DMS 273 (cell line): ENCODE measurements around the gene VASN.

Experiments
- DNase-seq: peaks from one replicate; lab custom pipeline; 2025; ENCODE audit not compliant: unreplicated experiment; lab: John Stamatoyannopoulos, UW

VASN gene

DNA sequence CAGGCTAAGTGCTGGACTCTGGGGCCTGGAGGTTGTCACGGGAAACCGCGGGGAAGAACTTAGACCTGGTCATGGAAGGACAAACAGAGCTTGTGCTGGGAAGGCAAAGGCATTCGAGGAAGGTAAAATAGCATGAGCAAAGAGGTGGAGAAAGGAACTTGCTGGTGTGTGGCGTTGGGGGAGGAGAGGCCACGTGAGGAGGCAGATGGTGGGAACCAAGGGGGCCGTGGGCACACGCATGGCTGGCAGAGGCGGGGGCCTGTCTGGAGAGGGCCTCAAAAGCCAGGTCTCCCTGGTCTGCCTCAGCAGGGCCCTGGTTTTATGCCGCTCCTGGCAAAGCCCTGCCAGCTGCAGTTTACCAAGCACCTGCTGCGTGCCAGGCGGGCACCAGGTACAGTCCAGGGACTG, 29.4 kb downstream of the VASN start:
- no peak for DNase-seq

DNA sequence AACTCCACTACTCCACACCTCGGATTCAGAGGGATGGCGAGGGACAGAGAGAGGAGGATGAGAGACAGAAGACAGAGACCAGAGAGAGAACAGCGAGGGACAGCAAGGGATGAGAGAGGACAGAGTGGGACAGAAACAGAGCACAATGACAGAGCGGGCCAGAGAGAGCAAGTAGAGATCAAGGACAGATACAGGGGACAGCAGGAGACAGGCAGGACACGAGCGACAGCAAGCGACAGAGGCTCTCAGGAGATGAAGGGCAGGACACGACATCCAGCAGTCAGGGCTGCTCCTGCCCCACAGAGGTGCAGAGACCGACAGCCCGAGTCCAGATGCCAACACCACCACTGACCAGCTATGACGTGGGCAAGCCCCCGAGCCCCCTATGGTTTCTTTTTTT, 29.9 kb downstream of the VASN start:
- no peak for DNase-seq

DNA sequence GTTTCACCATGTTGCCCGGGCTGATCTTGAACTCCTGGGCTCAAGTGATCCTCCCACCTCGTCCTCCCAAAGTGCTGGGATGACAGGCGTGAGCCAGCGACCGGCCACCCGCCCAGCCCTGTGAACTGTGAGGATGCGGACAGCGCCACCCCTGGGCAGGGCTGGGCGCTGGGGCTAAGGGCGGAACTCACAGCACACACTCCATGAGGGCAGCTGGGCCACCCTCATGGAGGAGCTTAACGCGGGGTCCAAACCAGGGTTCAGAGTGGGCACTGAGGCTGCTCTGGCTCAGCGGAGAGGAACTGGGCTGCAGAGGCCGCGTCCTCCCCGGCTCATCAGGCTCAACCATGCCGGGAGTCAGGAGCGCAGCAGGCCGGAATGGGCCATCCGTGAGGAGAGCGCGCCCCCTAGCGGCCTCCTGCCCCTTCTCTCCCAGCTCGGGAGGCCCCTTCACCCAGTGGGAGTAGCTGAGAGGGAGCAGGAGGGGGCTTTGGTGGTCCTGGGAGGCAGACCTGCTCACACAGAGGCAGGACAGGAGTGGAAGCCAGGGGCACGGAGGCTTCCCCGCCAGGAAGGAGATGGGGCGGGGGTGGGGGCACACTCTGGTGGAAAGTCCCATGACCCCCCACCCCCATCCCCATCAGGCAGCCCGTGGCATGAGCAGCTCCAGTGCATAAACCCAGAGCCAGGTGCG, 30.9 kb downstream of the VASN start:
- peak; percentile 90 for DNase-seq

DNA sequence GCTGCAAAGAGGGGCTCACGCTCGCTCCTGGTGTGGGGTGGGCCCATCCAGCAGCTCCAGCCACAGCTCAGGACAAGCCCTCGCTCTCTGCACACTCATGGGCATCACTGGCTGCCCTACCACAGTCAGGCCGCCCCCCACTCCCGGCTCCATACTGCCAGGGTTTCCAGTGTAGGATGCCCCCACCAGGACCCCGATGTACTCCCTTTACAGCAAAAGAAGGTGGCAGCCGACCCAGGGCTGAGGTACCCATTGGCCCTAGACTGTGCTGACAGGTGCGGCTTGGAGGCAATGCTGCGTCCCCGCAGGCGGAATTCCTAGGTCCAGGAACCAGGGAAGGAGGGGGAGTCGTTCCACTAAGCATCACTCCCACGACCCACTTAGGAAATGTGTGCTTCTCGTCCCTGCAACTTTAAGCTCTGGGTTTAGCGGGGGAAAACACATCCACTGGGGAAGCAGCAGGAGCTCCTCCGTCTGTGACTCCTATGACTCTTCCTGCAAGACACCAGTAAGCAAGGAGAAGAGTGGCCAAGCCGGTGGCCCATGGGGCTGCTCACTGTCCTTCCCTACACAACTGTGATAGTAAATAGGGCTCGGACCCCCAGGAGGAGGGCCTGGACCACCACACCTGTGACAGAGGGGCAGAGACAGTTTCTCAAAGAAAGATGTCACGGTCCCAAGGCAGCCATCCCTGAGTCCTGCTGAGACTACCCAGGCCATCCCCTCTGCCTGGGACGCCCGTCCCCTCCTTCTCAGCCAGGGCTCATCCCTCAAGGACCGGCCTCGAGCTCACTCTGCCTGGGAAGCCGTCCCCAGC, 31.7 kb downstream of the VASN start:
- no peak for DNase-seq

DNA sequence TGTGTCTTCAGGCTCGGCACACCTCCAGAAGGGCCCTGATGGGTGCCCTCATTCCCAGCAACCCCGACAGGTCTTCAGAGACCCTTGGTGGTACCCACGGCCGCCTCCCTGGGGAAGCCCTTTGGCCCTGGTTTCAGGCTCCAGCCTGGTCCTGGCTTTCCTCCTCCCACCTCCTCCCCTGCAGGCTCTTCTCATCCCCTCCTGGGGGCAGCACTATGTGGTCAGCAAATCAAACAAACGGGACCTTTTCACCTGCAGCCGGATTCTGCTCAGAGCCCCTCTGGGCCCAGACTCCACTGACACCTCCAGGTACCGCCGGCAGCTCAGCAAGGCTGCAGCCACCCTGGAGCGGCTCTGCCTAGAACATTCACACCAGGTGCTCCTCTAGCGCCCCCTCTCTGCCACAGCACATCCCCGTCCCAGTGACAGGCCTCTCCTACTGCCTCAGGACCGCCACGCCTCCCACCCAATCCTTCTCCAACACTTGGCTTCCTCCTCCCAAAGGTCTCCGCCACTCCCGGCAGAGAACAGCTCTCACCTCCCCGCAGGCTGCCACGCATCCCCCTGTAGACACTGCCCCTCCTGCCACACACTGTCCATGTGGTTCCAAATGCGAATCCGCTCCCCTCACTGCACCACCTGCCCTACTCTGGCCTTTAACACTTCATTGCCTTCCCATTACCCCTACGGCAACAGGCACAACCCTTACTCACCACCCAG, 32.8 kb downstream of the VASN start:
- DNase-seq, result peak; percentile 77

DNA sequence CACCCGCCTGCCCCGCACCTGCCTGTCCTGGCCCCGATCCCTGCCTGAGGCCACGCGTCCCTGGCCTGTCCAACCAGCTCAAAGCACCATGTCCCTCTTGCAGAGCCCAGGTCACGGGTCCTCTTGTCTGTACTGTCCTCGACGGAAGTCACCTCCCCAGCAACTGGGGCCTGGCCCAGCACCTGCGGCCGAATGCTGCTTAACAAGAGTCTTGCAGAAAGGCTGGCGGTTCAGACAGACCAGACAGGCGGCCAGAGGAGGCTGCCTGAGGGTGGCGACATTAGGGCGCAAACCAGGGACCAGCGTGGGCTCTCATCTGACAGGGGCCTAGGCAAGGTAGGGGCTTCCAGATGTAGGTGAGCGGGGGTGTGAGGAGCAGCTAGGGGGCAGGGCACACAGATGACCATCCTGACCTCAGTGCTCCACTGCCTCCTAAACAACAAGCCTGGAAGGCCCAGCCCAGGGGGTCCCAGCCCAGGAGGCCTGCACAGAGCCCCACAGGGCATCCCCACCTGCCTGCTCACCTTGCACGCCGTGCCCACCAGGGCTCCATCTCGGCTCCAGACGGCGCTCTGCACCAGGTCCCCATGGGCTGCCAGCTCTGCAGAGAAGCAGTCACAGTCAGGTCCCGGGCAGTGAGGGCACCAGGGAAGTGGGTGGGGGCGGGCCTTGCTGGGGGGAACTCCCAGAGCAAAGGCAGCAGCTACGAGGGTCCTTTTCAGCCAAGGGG, 33.5 kb downstream of the VASN start:
- no peak for DNase-seq

DNA sequence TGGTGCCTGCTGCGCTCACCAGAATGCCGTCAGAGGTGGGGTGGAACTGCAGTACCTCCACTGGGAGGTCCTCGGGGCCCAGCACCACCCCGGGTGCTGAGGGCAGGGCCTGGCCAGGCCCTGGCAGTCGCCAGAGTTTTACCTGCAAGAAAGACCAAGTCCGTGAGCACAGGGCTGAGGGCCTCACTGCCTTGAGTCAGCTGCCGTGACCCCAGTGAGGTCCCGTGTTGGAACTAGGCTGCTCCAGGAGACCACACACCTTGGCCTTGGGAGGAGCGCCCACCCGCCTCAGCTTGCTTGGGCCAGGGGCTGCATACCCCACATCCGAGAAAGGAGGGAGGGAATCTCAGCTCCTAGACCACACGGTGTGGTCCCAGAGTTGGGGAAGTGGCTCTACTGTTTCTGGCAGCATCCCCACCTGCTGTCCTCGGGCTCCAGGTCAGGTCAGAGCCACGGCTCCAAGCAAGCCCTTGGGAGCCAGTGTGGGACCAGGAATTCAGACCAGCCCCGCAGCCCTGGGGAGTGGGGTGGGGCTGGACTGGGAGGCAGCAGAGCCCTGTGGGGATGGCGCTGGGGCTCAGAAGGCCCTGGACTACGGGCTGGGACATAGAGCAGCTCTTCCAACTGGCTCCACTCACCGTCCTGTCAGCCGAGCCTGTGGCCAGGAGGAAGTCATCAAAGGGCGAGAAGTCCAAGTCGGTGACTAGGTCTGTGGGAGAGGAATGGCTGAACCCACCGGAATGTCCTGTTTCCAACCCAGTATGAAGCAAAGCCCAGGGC, 36.1 kb downstream of the VASN start:
- no peak for DNase-seq

DNA sequence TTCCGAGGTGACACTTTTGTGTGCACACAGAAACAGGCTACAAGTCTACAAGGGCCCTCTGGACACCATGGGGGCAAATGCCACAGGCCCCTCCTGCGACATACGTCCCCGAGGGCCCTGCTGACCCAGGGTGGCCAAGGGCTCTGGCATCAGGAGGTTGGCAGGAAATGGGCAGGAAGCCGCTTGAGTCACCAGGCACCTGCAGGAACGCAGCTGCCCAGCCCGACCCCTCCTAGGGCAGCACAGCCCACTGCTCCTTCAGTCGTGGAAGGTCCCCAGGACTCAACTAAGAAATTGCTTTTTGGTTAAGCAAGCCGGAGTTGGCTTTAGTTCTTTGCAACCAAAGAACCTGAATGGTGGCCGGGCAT, 36.7 kb downstream of the VASN start:
- no peak for DNase-seq

DNA sequence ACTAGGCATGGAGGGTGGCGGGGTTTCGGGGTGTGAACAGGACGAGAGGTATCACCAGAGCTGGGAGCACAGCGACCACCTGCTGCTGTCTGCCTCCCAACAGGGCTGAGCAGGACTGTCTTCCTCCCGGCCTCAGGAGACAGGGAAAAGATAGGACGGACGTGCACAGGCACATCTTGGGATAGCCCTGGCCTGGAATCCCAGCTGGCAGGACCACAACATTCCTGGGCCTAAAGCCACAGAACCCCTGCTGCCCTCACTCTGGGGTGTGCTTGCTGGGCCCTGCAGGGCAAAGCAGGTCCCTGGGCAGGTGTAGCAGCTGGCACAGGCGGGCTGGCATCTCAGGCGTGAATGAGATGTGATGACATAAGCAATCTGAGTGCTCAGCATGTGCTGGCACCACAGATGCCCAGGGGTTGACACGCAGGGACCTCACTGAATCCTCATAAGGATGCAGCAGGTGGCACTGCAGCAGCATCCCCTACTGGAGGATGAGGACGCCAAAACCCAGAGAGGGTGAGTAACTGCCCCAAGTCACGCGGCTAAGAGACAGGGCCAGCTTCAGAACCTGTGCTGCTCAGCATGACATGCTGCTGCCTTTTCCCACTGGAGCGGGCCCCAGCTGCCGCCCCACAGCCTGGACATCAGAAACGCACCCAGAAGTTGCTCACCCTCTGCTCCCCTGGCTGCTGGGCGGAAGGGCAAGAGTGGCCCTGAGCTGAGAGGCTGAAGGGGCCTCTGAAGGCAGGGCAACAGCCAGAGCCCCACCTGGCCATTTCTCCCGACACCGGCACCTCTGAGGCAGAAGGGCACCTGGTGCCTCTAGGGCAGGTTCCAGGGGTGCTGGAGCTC, 37.7 kb downstream of the VASN start:
- peak; percentile 88 for DNase-seq

DNA sequence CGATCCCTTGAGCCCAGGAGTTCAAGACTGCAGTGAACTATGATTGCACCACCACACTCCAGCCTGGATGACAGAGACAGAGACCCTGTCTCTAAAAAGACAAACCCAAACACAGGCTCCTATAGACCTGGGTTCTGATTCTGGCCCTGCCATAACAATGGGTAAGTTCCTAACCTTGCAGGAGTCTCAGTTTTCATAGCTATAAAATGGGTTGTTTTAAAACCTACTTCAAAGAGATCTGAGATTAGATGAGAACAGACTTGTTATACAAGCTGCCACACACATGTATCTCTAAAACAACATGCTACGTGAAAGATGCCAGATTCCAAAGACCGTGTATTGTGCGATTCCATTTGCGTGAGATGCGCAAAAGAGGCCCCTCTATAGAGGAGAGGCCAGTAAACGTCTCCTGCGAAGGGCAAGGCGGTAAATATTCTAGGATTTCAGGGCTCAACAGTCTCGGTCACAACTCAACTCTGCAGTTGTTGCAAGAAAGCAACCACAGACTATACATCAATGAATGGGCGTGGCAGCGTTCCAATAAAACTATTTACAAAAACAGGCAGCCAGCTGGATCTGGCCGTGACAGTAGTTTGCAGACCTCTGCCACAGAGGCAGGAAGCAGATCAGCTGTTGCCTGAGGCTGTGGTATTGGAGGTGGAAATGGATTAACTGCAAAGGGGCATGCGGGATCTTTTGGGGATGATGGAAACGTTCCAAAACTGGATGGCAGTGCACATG, 38.9 kb downstream of the VASN start:
- peak; percentile 59 for DNase-seq

DNA sequence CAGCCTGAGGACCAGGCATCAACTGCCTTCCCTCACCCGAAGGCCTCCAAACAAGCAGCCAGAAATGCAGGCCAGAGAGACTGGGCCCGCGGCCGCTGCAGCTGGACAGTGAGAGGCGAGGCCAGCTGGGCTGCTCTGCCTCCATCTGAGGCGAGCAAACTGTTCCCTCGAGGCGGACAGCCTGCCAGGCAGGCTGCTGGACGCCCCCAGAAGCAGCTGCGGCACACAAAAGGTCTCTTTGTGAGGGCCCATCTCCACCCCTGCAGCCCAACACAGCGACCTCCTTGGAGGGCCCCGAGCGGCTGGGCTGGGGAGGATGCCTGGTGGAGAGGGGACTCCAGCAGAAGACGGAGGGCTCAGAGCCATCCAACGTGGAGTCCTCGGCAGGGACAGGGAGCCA, 40.0 kb downstream of the VASN start:
- DNase-seq, result peak; percentile 32

DNA sequence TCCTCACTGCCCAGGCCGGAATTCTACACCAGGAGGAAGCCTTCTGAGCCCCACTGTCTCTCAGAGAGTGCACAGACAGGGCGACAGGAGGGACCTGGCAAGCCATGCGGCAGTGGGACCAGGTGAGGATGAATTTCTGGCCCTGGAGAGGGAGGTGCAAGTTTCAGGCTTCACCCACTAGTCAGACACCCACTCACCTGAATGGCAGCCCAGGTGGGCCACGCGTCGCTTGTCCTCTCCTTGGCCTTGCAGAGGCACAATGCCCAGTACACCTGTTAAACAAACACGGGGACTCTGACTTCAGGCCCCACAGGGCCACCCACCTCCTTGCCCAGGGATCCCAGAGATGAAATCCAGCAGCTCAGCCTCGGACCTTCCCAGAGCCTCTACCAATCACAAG, 40.5 kb downstream of the VASN start:
- DNase-seq, result no peak

DNA sequence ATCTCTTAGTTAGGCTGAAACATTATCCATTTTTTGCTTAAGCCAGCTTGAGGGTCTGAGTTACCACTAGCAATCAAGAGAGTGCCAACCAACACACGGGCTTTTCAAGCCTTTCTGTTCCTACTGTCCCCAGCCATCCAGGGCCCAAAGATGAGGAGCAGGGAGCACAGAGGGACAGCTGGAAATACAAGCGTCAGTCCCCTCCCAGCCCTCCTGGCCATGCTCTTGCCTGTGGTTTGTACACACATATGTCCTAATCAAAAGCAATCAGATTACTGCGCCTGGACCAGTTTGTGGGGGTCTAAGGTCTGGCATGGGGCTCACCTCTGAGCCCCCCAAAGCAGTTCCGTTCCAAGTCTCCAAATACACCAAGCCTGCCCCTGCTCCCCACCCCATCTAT, 41.2 kb downstream of the VASN start:
- DNase-seq, result no peak

DNA sequence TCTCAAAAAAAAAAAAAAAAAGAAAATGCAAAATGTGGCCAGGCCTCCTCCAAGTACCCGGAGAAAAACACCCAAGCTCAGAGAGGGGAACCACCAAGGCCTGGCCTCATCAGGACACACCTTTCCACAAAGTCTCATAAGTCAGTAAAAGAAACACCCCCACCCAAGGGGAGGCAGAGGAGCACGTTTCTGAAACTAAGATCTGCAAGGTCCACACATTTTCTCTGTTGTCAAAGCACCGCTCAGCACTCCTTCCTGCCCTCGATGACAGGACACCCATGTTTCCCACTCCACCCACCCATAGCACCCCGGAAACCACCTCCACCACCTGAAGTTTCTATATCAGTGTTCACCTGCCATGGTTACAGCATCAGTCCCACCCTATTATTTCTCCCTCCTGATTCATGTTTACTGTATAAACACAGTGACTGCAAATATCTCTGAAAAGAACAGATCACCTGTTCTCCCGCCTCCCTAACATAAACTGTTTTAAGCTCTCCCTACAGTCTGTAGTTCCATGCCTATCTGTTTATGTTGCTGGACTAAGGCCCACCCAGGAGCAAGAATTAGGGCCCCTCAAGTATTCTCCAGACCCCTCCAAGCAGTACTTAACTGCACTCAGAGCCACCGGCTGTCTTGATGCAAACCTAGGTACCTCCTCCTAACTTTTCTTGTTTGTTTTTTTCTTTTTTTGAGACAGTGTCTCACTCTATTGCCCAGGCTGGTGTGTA, 42.7 kb downstream of the VASN start:
- DNase-seq, result no peak

DNA sequence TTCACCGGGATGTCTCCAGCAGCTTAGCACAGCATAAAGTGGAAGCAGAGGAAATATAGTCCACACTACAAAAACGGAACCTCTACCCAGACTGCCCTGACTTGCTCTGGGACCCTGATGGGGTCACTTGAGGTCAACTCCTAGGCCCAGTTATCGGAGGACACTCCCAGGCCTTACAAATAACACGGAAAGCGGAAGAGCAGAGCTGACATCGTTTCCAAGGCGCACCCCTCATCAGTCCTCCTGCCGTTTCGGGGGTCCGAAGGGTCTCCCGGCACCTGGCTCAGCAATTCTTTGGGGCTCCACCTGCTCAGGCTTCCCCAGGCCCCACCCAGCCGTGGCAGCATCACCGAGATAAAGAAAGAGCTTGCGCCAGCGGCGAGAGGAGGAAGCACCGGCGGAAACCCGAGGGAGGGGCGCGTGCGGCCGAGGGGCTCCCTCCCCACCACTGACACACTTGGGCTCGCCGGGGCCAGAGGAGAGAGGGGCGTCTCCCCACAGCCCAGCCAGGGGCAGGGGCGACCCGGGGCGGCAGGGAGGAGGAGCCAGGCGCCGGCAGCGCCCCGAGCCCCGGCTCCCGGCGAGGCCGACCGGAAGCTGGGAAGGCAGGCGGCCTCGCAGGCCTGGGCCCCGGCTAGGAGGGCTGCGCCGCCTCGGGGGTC, 44.0 kb downstream of the VASN start:
- DNase-seq, result peak; percentile 67

DNA sequence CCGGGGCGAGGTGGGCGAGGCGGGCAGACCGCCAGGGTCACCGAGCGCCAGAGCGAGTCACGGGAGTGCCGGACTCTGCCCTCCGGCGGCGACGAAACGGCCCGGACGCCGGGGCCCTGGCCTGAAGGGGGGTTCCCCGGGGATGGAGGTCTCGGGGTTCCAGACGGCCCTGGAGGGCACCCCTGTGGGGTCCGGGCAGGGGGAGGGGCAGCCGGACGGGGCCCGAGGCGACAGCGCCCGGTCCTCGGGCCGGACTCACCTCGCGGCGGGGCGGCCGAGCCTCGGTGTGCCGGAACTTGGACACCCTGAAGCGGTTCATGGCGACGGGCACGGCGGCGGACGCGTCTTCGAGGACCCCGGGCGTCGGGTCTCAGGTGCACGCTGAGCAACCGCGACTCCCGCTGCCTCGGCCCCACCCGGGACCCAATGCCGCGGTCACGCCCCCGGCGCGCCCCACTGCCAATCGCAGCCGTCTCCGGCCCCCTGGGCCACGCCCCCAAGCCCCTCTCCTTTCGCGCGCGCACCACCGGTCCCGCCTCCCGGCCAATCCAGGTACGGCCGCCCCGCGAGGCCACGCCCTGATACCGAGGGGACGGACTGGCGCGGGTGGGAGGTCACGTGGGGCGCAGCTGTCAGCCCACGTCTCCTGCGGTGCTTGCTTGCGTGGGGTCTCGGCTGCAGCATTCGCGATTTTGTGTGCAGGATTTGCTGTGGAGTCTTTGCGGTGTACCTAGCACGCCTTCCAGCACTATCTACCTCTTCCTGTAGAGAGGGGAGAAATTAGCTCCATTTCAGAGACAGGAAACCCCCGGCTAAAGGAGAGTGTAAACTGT, 44.8 kb downstream of the VASN start, which contains the start of gene CORO7:
Gene CORO7, minus strand, starts transcription at position 397 of the 833 bp plus-strand sequence. Its CDS starts 78 bp downstream, at position 319.
- peak; percentile 96 for DNase-seq
